Measurements from ENCODE around the gene CDH12.
"Not testable (repeated sequence)": the region's sequence is repeated elsewhere in the genome, so short reads cannot be mapped to it uniquely, and the experiment has no call there.

CDH12 gene

DNA sequence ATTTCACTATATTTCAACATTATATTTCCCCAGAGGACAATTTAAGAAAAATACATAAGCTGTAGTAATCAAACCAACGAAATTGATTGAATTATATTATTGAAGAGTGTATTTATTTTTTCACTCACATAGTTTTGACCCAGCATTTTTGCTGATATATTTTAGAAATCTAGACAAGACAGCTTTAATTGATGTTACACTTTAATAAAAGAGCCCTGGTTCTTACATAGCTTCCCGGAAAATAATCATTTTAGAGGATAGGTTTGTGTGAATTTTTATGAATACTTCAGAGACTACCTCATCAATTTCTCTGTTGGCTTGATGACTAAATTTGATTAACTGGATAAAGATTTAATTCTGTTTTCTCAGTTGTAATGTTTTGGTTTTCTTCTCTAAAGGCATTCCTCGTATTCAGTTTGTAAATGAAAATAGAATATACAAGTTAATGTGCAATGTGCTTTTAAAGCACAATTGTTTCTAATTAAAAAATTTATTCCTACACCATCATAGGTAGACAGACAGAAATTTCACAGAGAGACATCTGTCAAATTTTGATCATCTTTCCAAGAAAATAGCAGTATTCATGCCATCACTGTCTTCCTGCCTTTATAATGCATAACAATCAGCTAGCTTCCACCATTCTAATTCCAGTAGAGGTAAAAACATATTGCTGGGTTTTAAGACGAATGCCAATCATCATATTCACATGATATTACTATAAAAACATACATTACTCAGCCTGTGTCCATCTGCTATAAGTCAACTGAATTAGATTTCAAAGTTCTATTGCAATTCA, 441.4 kb downstream of the CDH12 start:
- no peak for DNase-seq

DNA sequence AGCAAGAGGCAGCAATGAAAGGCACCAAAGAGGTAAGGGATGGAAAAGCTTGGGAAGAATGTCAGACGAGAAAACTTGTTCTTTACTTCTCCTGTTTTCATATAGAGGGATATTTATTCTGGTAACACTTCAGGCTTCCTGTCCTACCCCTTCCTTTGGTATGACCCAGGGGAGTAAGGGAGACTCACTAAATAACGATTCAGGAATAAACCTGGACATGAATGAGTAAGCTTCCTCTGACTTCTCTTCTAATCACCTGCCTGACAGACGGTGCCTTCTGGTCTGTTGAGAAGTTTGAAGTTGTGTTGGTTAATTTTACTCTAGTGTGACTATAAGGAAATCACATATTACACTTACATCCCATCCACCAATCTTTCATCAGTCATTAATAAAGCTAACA, 461.2 kb downstream of the CDH12 start:
- DNase-seq = no peak

DNA sequence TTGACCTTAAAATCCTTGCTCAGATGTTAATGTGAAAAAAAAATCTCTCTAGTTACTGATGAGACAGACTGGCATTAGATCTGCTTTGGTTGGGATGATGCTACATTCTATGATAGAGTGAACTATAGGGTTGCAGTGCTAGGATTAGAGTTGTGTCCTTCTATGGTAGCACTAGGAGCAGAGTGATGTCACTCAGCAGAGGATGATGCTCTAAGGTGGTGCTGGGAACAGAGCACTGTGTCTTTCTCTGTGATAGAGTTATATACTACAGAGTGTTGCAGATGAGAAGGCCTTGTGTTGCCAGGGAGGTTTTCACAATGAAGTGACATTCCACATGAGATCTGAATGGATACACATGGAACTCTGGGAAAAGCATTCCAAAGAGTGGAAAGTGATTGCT, 462.3 kb downstream of the CDH12 start:
- no peak for DNase-seq

DNA sequence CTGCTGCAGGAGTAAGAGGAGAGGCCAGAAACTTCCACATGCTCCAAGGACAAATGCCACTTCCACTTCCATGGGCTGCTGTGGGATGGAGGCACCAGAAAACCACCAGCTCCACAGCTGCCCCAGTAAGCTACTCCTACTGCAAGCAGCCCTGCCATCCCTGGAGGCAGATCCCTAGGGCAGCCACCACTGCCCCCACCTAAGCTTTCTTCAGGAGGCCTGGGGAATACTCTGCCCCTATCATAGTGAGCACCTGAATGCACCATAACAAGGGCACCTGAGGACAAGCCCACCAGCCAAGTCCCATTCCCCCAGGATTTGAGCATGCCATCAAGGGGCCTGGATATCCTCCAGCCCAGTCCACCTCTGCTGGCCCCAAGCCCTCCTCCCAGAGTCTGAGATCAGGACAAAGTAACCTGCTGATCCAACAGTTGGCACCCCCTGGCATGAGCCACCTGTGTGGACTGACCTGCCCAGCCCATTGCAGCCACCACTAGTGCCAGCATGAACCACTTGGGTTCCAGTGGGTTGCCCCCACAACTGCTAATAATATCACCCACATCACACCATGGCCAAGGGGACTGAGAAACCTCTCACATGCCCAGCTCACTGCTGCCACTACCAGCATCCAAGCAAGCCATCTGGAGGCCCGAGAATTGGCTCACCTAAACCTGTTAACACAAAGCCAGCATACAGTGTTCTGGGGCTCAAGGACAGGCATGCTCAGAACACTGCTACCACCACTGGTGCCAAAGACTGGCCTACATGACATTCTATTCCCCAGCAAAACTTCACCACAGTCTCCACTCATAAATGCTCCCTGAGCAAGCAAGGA, 480.1 kb downstream of the CDH12 start:
- no peak for DNase-seq

DNA sequence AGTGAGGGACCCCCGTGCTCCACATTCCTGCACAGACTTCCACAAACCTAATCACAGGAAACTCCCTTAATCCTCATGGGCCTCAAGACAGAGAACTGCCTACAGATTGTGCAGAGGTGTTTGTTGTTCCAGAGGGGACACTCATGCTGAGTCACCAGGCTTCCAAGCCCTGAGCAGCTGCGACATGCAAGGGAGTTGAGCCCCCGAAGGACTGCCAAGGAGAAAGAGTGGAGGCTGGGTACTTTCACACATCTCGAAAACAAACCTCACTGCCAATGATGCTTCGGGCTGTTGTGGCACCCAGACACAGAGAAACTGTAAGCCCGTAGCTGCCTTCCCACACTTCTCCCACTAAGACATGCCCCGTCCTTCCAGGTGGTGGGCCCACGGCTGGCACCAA, 480.8 kb downstream of the CDH12 start:
- DNase-seq = no peak

DNA sequence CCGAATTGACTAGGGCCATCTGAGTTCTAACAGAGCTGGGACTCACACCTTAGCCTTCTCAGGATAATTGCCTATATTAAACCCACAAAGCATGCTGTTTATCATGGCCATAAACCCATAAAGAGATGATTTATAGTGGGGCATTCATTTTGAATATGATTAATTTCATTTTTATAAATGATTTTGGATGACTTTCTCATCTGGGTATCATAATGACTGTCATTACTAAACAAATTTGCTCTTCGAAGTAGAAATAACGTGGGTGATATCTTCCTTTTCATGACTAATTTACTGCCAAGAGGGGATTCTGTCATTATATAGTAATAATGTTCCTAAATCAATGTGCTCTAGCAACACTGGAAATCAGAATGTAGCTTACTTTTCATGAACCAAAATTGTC, 498.2 kb downstream of the CDH12 start:
- no peak for DNase-seq

DNA sequence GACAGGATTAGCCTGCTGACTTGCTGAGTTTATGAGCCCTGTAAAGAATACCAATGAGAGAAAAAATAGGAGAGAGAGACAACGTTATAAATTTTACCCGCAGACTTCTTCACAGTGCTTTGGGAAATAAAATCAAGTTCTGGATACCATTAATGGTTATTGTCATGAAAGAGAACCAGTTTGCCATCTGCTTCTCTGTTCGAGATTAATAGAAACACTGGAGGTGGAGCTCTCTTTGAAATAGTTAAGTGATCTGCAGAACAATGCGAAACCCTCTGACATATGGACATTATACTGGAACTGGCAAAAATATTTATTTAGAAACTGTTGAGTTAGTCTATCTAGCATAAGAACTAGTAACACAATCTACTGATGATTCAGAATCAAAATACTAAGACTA, 500.7 kb downstream of the CDH12 start:
- DNase-seq = no peak

DNA sequence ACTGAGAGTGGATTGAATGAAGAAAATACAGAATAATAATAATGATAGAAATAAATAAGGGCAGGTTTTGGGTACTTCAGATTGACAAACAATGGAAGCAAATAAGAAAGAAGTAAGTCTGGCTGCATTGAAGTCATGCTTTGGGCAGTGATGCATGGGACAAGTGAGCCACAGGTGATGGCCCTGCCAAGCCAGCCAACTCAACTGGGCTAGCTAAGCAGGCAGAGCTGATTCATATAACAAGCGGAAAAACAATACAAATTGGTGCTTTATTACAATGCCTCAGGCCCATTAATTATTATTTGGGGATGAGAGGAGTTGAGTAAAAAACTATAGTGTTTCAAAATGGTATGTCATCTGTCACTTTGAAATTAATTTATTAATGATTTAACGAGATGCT, 502.0 kb downstream of the CDH12 start:
- no peak for DNase-seq

DNA sequence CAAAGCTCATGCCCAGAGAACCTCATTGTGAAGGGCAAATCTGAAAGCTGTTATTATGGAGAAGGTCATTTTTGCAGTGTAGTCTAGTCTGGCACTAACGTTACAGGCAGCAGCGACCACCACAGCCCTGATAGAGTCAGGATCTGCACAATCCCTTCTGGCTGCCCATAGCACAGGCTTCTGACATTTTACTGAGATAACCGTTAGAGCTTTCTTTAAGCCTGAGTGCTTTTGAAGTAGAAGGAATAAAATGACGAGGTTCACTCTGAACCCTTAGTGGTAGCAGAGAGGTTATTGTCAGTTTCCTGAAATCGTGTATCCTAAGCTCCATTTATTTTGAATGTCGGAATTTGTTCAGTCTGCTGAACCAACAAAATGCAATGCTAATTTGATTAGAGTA, 505.1 kb downstream of the CDH12 start:
- no peak for DNase-seq

DNA sequence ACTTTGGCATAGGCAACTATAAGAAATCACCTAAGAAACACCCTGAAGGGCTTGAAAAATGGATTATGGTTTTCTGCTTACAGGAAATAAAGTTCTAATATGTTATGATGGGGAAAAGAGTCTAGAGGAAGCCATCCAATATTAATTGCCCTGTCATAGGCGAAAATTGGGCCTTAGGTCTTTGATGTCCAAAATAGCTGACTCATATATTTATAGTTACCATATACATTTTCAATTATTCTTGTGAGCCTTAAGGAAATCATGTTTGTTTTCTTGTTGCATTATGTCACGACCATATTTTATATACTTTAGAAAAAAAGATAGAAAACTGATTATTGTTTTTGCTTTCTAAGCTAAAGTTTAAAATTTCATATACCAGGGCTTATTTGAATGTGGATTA, 509.1 kb downstream of the CDH12 start:
- DNase-seq = no peak

DNA sequence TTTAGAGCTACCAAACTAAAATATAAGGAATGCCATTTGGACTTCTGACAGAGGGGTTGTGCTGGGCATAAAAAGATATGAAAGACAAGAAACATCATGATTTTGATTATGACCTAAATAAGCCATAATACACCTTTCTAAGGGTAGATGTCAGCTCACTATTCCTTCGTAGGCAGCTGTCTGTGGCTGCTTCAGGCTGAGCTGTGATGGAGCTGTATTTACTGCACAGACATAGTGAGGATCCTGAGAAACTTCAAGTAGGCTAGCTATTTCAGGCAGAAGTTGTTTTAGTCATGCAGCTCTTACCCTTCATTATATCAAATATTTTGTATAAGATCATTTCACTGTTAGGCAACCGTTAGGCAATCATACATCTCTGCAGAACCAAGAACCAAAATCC, 511.7 kb downstream of the CDH12 start:
- DNase-seq = no peak

DNA sequence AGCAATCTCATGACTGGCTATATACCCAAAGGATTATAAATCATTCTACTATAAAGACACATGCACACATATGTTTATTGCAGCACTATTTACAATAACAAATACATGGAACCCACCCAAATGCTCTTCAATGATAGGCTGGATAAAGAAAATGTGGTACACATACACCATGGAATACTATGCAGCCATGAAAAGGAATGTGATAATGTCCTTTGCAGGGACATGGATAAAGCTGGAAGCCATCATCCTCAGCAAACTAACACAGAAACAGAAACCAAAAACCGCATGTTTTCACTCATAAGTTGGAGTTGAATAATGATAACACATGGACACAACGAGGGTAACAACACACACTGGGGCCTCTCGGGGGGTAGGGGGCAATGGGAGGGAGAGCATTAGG, 520.2 kb downstream of the CDH12 start:
- not testable (repeated sequence) for DNase-seq

DNA sequence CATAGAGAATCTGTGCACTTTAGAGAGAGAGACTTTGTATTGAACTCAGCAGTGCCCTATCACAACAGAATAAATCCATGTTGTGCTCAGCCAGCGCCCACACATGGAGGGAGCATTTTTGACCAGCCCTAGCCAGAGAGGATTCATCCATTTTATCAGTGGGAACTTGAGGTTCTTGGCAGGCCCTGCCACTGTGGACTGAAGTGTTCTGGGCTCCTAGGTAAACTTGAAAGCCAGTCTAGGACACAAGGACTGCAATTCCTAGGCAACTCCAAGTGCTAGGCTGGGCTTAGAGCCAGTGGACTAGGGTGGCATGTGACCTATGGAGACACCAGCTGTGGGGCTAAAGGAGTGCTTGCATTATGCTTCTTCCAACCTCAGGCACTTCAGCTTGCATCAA, 523.5 kb downstream of the CDH12 start:
- no peak for DNase-seq

DNA sequence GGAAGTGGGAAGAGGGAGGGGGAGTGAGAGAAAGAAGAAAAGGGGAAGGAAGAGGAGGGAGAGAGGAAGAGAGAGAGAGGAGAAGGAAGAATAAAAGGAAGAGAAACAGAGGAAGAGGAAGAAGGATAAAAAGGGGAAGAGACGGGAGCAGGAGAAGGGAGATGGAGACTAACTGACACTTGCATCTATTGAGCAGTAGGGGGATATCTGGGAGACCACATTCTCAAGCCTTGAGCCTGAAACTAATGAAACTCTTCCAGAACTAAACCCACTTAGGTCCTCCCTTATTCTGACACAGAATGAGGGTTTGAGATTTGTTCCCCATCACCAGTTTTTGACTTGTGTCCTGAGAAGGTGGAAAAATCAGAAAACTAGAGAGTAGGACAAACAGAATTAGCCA, 533.3 kb downstream of the CDH12 start:
- DNase-seq = no peak

DNA sequence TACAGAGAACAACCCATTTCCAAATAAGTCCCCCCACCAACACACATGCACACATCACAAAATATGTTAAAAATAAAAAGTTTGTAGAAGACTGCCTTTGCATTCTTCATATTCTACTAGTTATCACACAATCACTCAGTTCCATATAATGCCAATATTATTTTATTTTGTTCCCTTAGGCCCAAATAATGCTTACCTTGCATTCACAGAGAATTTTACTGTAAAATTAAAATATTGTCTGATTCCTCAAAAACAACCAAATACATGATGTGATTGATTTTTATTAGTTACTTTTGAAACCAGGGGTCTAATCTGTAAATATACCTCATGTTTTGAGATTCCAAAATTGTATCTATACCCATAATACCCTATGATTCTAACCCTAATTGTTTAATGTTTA, 536.9 kb downstream of the CDH12 start:
- no peak for DNase-seq

DNA sequence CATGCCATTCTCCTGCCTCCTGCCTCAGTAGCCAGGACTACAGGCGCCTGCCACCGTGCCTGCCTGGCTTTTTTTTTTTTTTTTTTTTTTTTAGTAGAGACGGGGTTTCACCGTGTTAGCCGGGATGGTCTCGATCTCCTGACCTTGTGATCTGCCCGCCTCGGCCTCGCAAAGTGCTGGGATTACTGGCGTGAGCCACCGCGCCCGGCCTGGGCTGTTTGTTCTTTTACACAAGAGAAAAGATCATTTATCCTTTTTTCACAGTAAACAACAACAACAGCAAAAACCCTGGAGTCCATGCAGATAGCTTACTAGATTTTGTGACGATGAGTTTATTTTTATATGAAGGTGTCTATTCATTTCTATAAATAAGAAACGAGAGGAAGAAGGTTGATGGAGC, 538.1 kb downstream of the CDH12 start:
- DNase-seq = not testable (repeated sequence)

DNA sequence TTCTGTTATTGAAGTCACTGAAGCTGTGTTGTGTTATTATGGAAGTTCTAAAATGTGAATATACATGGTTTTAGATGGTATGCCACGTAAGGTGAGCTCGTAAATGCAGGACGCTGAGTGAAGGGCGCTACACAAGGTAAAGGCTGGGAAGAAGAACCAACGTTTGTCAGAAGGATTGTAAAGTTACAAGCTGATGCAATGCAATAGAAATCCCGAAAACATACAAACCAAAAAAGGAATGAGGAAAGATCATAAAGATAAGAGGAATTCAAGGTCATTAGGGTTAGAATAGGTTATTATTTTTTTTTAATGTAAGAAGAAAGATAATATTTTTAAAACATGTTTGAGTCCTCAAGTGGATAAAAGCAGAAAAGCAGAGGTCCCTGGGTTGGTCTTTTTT, 538.6 kb downstream of the CDH12 start:
- DNase-seq = no peak

DNA sequence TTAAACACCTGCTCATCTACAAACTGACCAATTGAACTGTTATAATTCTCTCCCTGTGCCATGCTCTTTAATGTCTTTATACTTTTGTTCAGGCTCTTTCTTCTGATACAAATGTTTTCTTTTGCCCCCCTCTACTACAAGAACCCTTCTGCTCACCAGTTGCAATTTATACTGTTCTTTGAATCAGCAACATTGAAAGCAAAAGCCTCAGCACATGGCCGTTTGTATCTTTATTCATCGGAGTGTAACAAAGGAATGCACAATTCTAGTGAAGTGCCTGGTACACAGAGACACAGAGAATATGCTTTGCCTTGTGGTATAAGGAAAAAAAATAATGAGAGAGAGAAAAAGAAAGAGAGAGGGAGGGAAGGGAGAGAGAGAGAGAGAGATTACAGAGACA, 547.1 kb downstream of the CDH12 start:
- DNase-seq = no peak

DNA sequence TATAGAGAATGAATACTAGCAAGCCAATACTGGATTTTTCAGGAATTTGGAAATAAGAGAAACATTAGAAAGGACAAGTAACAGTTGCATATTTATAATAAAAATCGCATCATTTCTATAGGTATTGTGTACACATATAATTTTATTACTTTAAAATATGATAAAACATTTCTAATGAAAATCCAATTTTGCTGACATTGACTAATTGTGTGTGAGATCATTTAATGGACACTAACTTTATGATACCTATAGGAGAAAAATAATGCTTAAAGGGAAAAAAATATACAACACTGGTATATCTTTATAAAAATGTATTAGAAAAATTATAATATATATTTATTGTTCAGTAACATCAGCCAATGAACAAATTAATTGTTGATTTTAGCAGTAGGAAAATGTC, 557.3 kb downstream of the CDH12 start:
- no peak for DNase-seq

DNA sequence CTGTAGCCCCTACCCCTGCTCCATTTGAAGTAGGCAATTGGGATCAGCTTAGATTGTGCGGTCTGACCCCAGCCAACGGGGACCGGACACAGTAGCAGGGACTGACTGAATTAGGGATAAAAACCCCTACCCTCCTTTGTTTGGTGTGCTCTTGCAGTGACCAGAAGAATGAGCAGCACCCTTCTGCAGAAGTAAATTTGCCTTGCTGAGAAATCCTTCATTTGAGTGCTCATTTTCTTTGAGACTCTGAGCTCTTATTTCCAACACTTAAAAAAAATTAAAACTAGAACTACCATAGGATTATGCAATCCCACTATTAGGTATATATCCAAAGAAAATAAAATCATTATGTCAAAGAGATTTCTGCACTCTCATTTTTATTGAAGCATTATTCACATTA, 560.0 kb downstream of the CDH12 start:
- DNase-seq = no peak

DNA sequence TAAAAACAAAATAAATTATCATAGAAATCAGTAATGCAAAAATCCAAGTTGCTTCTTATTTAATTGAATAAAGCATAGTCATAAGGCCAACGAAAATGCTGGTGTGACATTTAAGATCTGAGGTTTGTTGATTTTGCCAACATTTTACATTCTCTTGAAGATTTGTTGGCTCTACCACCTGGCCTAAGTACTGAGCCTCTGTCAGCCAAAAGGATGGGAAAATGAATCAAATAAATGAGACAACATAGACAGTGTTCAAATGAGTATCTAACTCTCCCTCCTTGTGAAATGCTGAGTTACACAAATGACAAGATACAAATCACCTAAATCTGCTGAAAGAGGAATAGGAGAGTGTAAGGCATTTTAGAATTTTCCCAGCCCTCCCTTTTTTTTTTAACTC, 575.0 kb downstream of the CDH12 start:
- no peak for DNase-seq

DNA sequence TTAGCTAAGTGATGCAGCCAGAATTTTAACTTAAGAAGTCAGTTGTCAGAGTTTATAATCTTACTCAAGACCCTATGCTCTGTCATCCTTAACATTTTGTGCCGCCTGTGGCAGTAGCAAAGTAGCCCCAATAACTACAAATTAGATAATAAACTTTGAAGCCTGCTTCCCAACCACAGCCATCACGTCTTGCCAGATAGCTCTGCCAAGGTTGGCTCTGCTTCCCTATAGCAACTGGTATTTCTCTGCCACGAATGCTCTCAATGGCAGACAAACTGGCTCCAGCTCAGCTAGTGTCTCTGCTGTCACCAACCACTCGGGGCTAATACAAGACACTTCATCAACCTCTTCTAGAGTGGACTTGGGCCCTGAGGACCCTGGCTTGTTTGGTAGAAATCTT, 576.1 kb downstream of the CDH12 start:
- DNase-seq = no peak

DNA sequence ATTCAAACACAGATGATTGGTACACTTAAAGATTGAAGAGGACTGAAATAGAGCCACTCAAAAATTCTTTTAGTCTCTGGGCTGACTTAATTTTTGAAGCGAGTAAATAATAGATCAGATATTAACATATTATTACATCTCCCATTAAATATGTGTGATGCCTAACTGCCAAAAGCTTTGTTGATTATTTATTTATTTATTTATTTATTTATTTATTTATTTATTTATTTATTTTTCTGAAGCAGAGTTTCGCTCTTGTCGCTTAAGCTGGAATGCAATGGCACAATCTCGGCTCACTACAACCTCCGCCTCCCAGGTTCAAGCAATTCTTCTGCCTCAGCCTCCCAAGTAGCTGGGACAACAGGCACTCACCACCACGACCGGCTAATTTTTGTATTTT, 587.3 kb downstream of the CDH12 start:
- DNase-seq = not testable (repeated sequence)

DNA sequence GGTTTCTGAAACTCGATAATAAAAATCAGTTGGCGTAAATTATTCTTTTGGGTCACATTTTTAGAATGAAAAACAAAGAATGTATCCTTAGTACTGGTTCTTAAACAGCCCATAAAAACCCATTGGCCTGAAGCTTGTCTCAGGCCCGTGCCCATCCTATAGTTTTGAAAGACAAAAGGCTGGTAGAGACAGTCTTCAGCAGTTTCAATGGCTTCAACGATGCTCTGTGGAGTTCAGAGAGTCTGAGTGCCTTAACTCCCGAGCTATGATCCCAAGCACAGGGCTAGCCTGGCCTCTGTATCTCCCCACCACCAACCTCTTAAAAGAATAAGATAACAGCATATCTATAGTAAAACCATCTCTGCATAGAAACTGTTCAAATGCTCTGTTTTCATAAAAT, 595.0 kb downstream of the CDH12 start:
- DNase-seq = no peak

DNA sequence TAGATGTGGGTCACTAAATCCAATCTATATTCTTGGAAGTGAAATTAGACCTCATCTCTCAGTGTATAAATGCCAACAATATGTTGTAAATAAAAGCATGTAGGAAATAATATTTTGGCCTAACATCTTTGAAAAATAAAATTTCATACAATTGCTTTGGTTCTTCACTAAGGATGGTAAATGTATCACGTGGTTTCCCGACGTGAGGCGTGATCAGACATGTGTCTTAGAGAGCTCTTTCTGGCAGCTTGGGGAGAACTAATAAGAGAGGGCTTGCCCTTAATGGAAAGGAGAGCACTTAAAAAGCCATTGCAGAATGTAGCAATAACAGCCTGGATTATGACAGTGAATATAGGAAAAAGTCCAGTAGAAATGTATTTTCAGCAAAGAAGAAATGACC, 602.6 kb downstream of the CDH12 start:
- DNase-seq = no peak

All from stimulated activated CD4-positive, alpha-beta T cell treated with anti-CD3 and anti-CD28 coated beads, Interleukin-4, amount 100 ng/mL, for 1 hour (primary cell).